GM20000 (cell line): Measurements from ENCODE around the gene CFAP97D2.

Experiments used
- DNase-seq: peaks from one replicate; pipeline ENCODE4 v3.0.0; 2012; ENCODE audit warnings: low spot score
- TF ChIP-seq, protein P1 (sequence below): IDR thresholded peaks from 2 replicates; pipeline ENCODE4 v1.5.1; 2012; ENCODE audit warnings: mild to moderate bottlenecking, control low read depth; ENCODE audit errors: extremely low read depth, missing control alignments

Gene CFAP97D2

GRCh38 chr13:114134111-114134943 lies 44.7 kb upstream of the CFAP97D2 start:
- DNase-seq = no peak
- TF ChIP-seq, protein P1, sequence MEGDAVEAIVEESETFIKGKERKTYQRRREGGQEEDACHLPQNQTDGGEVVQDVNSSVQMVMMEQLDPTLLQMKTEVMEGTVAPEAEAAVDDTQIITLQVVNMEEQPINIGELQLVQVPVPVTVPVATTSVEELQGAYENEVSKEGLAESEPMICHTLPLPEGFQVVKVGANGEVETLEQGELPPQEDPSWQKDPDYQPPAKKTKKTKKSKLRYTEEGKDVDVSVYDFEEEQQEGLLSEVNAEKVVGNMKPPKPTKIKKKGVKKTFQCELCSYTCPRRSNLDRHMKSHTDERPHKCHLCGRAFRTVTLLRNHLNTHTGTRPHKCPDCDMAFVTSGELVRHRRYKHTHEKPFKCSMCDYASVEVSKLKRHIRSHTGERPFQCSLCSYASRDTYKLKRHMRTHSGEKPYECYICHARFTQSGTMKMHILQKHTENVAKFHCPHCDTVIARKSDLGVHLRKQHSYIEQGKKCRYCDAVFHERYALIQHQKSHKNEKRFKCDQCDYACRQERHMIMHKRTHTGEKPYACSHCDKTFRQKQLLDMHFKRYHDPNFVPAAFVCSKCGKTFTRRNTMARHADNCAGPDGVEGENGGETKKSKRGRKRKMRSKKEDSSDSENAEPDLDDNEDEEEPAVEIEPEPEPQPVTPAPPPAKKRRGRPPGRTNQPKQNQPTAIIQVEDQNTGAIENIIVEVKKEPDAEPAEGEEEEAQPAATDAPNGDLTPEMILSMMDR = no peak

GRCh38 chr13:114134944-114135610 lies 44.0 kb upstream of the CFAP97D2 start:
- no peak for DNase-seq
- TF ChIP-seq, protein P1 = no peak

GRCh38 chr13:114135731-114136171 lies 43.3 kb upstream of the CFAP97D2 start:
- TF ChIP-seq, protein P1 = no peak

DNA sequence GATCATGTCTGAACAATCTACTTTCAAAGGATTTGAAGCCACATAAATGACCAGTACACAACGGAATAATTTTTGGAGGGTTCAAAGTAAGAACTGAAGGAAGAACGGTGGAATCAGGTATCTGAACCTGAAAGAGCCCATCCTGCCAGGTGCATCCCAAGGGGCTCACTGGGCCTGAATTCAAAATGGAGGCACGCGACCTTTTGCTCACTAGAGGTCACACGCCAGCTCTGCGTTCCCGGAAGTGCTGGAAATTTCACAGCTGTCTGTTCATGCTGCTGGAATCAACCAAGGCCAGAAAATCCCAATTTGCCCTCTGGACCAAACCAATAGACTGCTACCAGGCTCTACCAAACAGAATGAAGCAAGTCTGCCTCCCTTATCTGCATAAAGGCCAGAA lies 42.5 kb upstream of the CFAP97D2 start:
- no peak for DNase-seq
- TF ChIP-seq, protein P1 = no peak

More at GRCh38 chr13:114135731-114136171, 43.3 kb upstream of the CFAP97D2 start:
- no peak for DNase-seq

- TF ChIP-seq, protein P1 = no peak
- DNase-seq = no peak
These were observed 38.7 kb upstream of the CFAP97D2 start for GRCh38 chr13:114140131-114140905.

GRCh38 chr13:114140906-114141250 lies 38.2 kb upstream of the CFAP97D2 start:
- TF ChIP-seq, protein P1 = no peak
- no peak for DNase-seq
